BE2C (cell line): ENCODE data around the gene DOK6.

Experiments used
- DNase-seq: peaks from one replicate; pipeline ENCODE4 v3.0.0-alpha.2; 2020
- H3K27me3 ChIP-seq: fragments of 250-450 bp; sonication (Bioruptor Pico); 2 replicates; pipeline ENCODE4 v1.5.1; 2020; ENCODE audit warnings: mild to moderate bottlenecking
- H3K36me3 ChIP-seq: fragments of 250-450 bp; sonication (Bioruptor Pico); 2 replicates; pipeline ENCODE4 v1.5.1; 2020; ENCODE audit warnings: mild to moderate bottlenecking
- H3K4me1 ChIP-seq: fragments of 250-450 bp; sonication (Bioruptor Pico); 2 replicates; pipeline ENCODE4 v1.5.1; 2020
- H3K4me3 ChIP-seq: 2 replicates; pipeline ENCODE4 v1.5.1; 2011; ENCODE audit warnings: low read depth, low read length
- H3K9me3 ChIP-seq: fragments of 250-450 bp; sonication (Bioruptor Pico); 2 replicates; pipeline ENCODE4 v1.5.1; 2020
- CTCF ChIP-seq: IDR thresholded peaks from 2 replicates; pipeline ENCODE4 v1.5.1; 2012; ENCODE audit warnings: mild to moderate bottlenecking, low read depth, low read length

Gene DOK6

GRCh38 chr18:69590150-69590549, 189.5 kb downstream of the DOK6 start:
- H3K4me1 ChIP-seq = peaks cover 10% of the 10 kb centered on the region
- H3K4me3 ChIP-seq = no peak overlapping the region
- no peaks in the 10 kb centered on the region for H3K36me3 ChIP-seq
- no peak for DNase-seq
- no peaks in the 10 kb centered on the region for H3K9me3 ChIP-seq
- H3K27me3 ChIP-seq = no peaks in the 10 kb centered on the region
- TF ChIP-seq CTCF = no peak

GRCh38 chr18:69596345-69596744, 195.7 kb downstream of the DOK6 start:
- H3K27me3 ChIP-seq = no peaks in the 10 kb centered on the region
- DNase-seq = no peak
- H3K4me3 ChIP-seq = no peak overlapping the region
- TF ChIP-seq CTCF = no peak
- no peaks in the 10 kb centered on the region for H3K4me1 ChIP-seq
- no peaks in the 10 kb centered on the region for H3K9me3 ChIP-seq
- no peaks in the 10 kb centered on the region for H3K36me3 ChIP-seq

- H3K36me3 ChIP-seq = no peaks in the 10 kb centered on the region
Measured at GRCh38 chr18:69597561-69597960, 196.9 kb downstream of the DOK6 start.

GRCh38 chr18:69599377-69599776, 198.7 kb downstream of the DOK6 start:
- no peak for DNase-seq
- Histone ChIP-seq H3K4me3 (no peak overlapping the region), H3K27me3 (no peaks in the 10 kb centered on the region), H3K9me3 (no peaks in the 10 kb centered on the region), H3K36me3 (no peaks in the 10 kb centered on the region), H3K4me1 (no peaks in the 10 kb centered on the region)
- no peak for TF ChIP-seq CTCF

More at GRCh38 chr18:69597561-69597960, 196.9 kb downstream of the DOK6 start:
- Histone ChIP-seq H3K27me3 (no peaks in the 10 kb centered on the region), H3K4me1 (no peaks in the 10 kb centered on the region), H3K4me3 (no peak overlapping the region), H3K9me3 (no peaks in the 10 kb centered on the region)
- no peak for TF ChIP-seq CTCF
- DNase-seq = no peak

- Histone ChIP-seq H3K9me3 (no peaks in the 10 kb centered on the region), H3K4me3 (no peak overlapping the region), H3K27me3 (no peaks in the 10 kb centered on the region), H3K4me1 (no peaks in the 10 kb centered on the region), H3K36me3 (no peaks in the 10 kb centered on the region)
- TF ChIP-seq CTCF = no peak
- no peak for DNase-seq
Measured at GRCh38 chr18:69612242-69612641, 211.6 kb downstream of the DOK6 start.

GRCh38 chr18:69616114-69616513, 215.4 kb downstream of the DOK6 start:
- Histone ChIP-seq H3K4me3 (no peak overlapping the region), H3K36me3 (no peaks in the 10 kb centered on the region), H3K4me1 (peaks cover 1% of the 10 kb centered on the region; the same call in 1 of the 2 replicates), H3K9me3 (no peaks in the 10 kb centered on the region), H3K27me3 (no peaks in the 10 kb centered on the region)
- no peak for DNase-seq
- TF ChIP-seq CTCF = no peak
